Panc1 (cell line): ENCODE results near the gene TC2N. TPM values are rescaled to one million over a fixed set of nuclear protein-coding genes. Genes with fewer than 3 reads are reported as not detected.

Experiments used
- ATAC-seq: fragments of 200-7000 bp; cut with Tn5 transposase; 2 replicates; pipeline ENCODE4 v1.9.1; 2020; ENCODE audit warnings: mild to moderate bottlenecking, moderate library complexity
- BruUV-seq: library from RNA; stranded (reverse); fragments of 400-500 nt; replicated peaks from 2 replicates; lab custom pipeline; 2021; lab: Mats Ljungman, UMichigan
- CTCF ChIA-PET: fragments of 300-600 bp; sonication (Branson Sonifier 250); formaldehyde crosslinking; loops from one replicate; lab custom pipeline; 2022; ENCODE audit warnings: antibody characterized with exemption; lab: Charles Lee
- POLR2A ChIA-PET: fragments of 300-600 bp; sonication (Branson Sonifier 250); formaldehyde crosslinking; loops from one replicate; lab custom pipeline; 2022; ENCODE audit warnings: antibody characterized with exemption; lab: Charles Lee
- DNase-seq: peaks from one replicate; pipeline ENCODE4 v3.0.0-alpha.2; 2010; ENCODE audit warnings: low read depth, low spot score
- H3K27ac ChIP-seq: 2 replicates; pipeline ENCODE4 v1.5.1; 2011; ENCODE audit warnings: mild to moderate bottlenecking, low read length, inconsistent platforms
- H3K27me3 ChIP-seq: fragments of 200-500 bp; sonication (Bioruptor generic); 2 replicates; pipeline ENCODE4 v1.6.0; 2014; ENCODE audit warnings: low read length, inconsistent platforms; ENCODE audit not compliant: control insufficient read depth, insufficient read depth
- H3K36me3 ChIP-seq: fragments of 200-500 bp; sonication (Bioruptor generic); 2 replicates; pipeline ENCODE4 v1.5.1; 2014; ENCODE audit warnings: inconsistent platforms, mild to moderate bottlenecking, low read length, moderate library complexity; ENCODE audit not compliant: control insufficient read depth, insufficient read depth
- H3K4me1 ChIP-seq: 2 replicates; pipeline ENCODE4 v1.5.1; 2011; ENCODE audit warnings: inconsistent platforms, mild to moderate bottlenecking, low read length, moderate library complexity; ENCODE audit not compliant: control insufficient read depth, insufficient read depth
- H3K4me3 ChIP-seq, 2 experiments: 2 replicates each; pipeline ENCODE4 v1.5.1; 2011 to 2012; ENCODE audit warnings: low read depth in 2 of 2, low read length in 2 of 2, mild to moderate bottlenecking in 2 of 2, inconsistent platforms in 1 of 2, moderate library complexity in 1 of 2
- H3K9me3 ChIP-seq: fragments of 200-500 bp; sonication (Bioruptor generic); 2 replicates; pipeline ENCODE4 v1.5.1; 2014; ENCODE audit warnings: low read depth, mild to moderate bottlenecking, inconsistent platforms, low read length, moderate library complexity; ENCODE audit not compliant: control insufficient read depth, insufficient read depth
- CTCF ChIP-seq: fragments of 450-650 bp; IDR thresholded peaks from 2 replicates; pipeline ENCODE4 v1.5.1; 2017; ENCODE audit warnings: mild to moderate bottlenecking
- POLR2AphosphoS5 ChIP-seq: IDR thresholded peaks from 2 replicates; pipeline ENCODE4 v1.6.1; 2012; ENCODE audit warnings: mild to moderate bottlenecking, low read depth, low read length, moderate library complexity
- REST ChIP-seq, 2 experiments: IDR thresholded peaks; 2 replicates each; pipeline ENCODE4 v1.6.1; 2011 to 2012; ENCODE audit warnings: low read depth in 2 of 2, control low read depth in 1 of 2, low read length in 1 of 2, mild to moderate bottlenecking in 1 of 2, moderate library complexity in 1 of 2; ENCODE audit not compliant: insufficient read depth in 1 of 2
- SIN3A ChIP-seq: IDR thresholded peaks from 2 replicates; pipeline ENCODE4 v1.6.1; 2012; ENCODE audit warnings: low read depth, mild to moderate bottlenecking, low read length, moderate library complexity, borderline replicate concordance; ENCODE audit not compliant: insufficient read depth
- TCF7L2 ChIP-seq: IDR thresholded peaks from 2 replicates; pipeline ENCODE4 v1.6.1; 2011; ENCODE audit warnings: mild to moderate bottlenecking, low read depth, low read length, inconsistent platforms
- in situ Hi-C: cut with HindIII; loops from 2 replicates; pipeline ENCODE4 v1.10.0; 2016; ENCODE audit warnings: low sequenced_read_pairs, low pct_unique_long_range_greater_than_20kb
- intact Hi-C: fragments of 100-400 bp; cut with micrococcal nuclease; formaldehyde crosslinking; loops from one replicate; pipeline ENCODE4 v1.10.0; 2022; ENCODE audit not compliant: unreplicated experiment
- total RNA-seq: library from RNA; stranded (reverse); gene quantifications from one replicate; pipeline ENCODE4 v1.2.1, GENCODE V29; 2021; ENCODE audit not compliant: unreplicated experiment

Gene TC2N
- total RNA-seq, 1 experiment from 2014 or later = 0.49 TPM

GRCh38 chr14:91731018-91731417, 136.3 kb downstream of the TC2N start:
- intact Hi-C loops = no loop called here
- Histone ChIP-seq H3K9me3 (no peaks in the 10 kb centered on the region), H3K36me3 (no peaks in the 10 kb centered on the region), H3K4me1 (no peaks in the 10 kb centered on the region), H3K27ac (no peak overlapping the region), H3K4me3 (no peak overlapping the region), H3K27me3 (no peaks in the 10 kb centered on the region)
- TF ChIP-seq SIN3A (no peak), POLR2AphosphoS5 (no peak), REST (IDR thresholded peaks at IDR 0.05; ENCODE audit: insufficient read depth in 1 of 2, low read depth in 2 of 2, low read length in 1 of 2) (no peak), CTCF (no peak), TCF7L2 (no peak)
- CTCF ChIA-PET = no interaction called here
- POLR2A ChIA-PET = no interaction called here
- no peak for DNase-seq
- no TSS peak for BruUV-seq
- ATAC-seq = no peak
- in situ Hi-C loops = no loop called here

- DNase-seq = no peak
- in situ Hi-C loops (no loop called here), intact Hi-C loops (no loop called here)
- Histone ChIP-seq H3K36me3 (no peaks in the 10 kb centered on the region), H3K27ac (no peak overlapping the region), H3K27me3 (no peaks in the 10 kb centered on the region), H3K9me3 (no peaks in the 10 kb centered on the region), H3K4me1 (no peaks in the 10 kb centered on the region), H3K4me3 (no peak overlapping the region)
- no peak for TF ChIP-seq SIN3A
- no peak for TF ChIP-seq POLR2AphosphoS5
- TF ChIP-seq REST (IDR thresholded peaks at IDR 0.05; ENCODE audit: insufficient read depth in 1 of 2, low read depth in 2 of 2, low read length in 1 of 2) = no peak
- no peak for TF ChIP-seq TCF7L2
- TF ChIP-seq CTCF = no peak
- CTCF ChIA-PET = no interaction called here
- ATAC-seq = no peak
- no TSS peak for BruUV-seq
- POLR2A ChIA-PET = no interaction called here
Observed at GRCh38 chr14:91729756-91730155, 137.6 kb downstream of the TC2N start.

Other genes with a start within 250 kb of the TC2N start
- gene CATSPERB, start 135.4 kb downstream of the TC2N start, total RNA-seq = not detected
- 0.23 TPM for gene FBLN5, start 80.2 kb upstream of the TC2N start, total RNA-seq
- gene TRIP11, start 172.5 kb upstream of the TC2N start, total RNA-seq = 37.3 TPM
- gene ATXN3, start 239.0 kb upstream of the TC2N start, total RNA-seq = 14.6 TPM